GM19395 (cell line): ENCODE measurements around the gene PLAAT2.
"Not testable (repeated sequence)": the region's sequence is repeated elsewhere in the genome, so short reads cannot be mapped to it uniquely, and the experiment has no call there.

Experiments
- ATAC-seq: cut with Tn5 transposase; IDR thresholded peaks from one replicate; pipeline ENCODE4 v1.9.1; 2021; ENCODE audit warnings: mild to moderate bottlenecking, moderate library complexity; ENCODE audit not compliant: unreplicated experiment

Gene PLAAT2

GRCh38 chr11:63551091-63551888 lies 11.9 kb downstream of the PLAAT2 start:
- no peak for ATAC-seq

- ATAC-seq, result not testable (repeated sequence)
Observed at GRCh38 chr11:63550156-63550700, 13.0 kb downstream of the PLAAT2 start.

GRCh38 chr11:63549411-63549810 lies 13.8 kb downstream of the PLAAT2 start:
- ATAC-seq, result no peak

GRCh38 chr11:63548178-63548577 lies 15.0 kb downstream of the PLAAT2 start:
- ATAC-seq, result no peak

- ATAC-seq, result no peak
Observed at GRCh38 chr11:63547061-63547460, 16.1 kb downstream of the PLAAT2 start.

- no peak for ATAC-seq
Observed at GRCh38 chr11:63543711-63544110, 19.5 kb downstream of the PLAAT2 start.

GRCh38 chr11:63542506-63542905 lies 20.7 kb downstream of the PLAAT2 start:
- not testable (repeated sequence) for ATAC-seq

GRCh38 chr11:63537293-63538101 lies 25.7 kb downstream of the PLAAT2 start:
- peak; percentile 3 for ATAC-seq

- peak; percentile 39 for ATAC-seq
Observed at GRCh38 chr11:63536669-63537292, 26.4 kb downstream of the PLAAT2 start, which contains the start of gene PLAAT4. Gene PLAAT4 (plus strand): TSS chr11:63536808. CDS start chr11:63536869, 61 bp downstream.

- ATAC-seq, result no peak
Observed at GRCh38 chr11:63535734-63536133, 27.4 kb downstream of the PLAAT2 start.

GRCh38 chr11:63534895-63535461 lies 28.2 kb downstream of the PLAAT2 start:
- no peak for ATAC-seq

GRCh38 chr11:63534076-63534475 lies 29.1 kb downstream of the PLAAT2 start:
- ATAC-seq, result no peak

- ATAC-seq, result no peak
Observed at GRCh38 chr11:63532799-63533475, 30.2 kb downstream of the PLAAT2 start.

GRCh38 chr11:63532117-63532516 lies 31.1 kb downstream of the PLAAT2 start:
- no peak for ATAC-seq

- ATAC-seq, result peak; percentile 73
Observed at GRCh38 chr11:63531074-63531792, 31.9 kb downstream of the PLAAT2 start.

GRCh38 chr11:63530021-63530420 lies 33.2 kb downstream of the PLAAT2 start:
- ATAC-seq, result no peak

GRCh38 chr11:63529373-63529772 lies 33.8 kb downstream of the PLAAT2 start:
- ATAC-seq, result not testable (repeated sequence)

GRCh38 chr11:63528729-63529278 lies 34.4 kb downstream of the PLAAT2 start:
- ATAC-seq, result not testable (repeated sequence)

- ATAC-seq, result not testable (repeated sequence)
Observed at GRCh38 chr11:63528156-63528555, 35.0 kb downstream of the PLAAT2 start.
